ENCODE data around the gene ZFP57. TPM values are rescaled to one million over a fixed set of nuclear protein-coding genes. Genes with fewer than 3 reads are reported as not detected.
A peak's percentile ranks its signal among the peaks of the same experiment; 100 is the strongest.

Gene ZFP57
- total and polyA plus RNA-seq, 7 donors: 0.03 TPM; not detected in 6

DNA sequence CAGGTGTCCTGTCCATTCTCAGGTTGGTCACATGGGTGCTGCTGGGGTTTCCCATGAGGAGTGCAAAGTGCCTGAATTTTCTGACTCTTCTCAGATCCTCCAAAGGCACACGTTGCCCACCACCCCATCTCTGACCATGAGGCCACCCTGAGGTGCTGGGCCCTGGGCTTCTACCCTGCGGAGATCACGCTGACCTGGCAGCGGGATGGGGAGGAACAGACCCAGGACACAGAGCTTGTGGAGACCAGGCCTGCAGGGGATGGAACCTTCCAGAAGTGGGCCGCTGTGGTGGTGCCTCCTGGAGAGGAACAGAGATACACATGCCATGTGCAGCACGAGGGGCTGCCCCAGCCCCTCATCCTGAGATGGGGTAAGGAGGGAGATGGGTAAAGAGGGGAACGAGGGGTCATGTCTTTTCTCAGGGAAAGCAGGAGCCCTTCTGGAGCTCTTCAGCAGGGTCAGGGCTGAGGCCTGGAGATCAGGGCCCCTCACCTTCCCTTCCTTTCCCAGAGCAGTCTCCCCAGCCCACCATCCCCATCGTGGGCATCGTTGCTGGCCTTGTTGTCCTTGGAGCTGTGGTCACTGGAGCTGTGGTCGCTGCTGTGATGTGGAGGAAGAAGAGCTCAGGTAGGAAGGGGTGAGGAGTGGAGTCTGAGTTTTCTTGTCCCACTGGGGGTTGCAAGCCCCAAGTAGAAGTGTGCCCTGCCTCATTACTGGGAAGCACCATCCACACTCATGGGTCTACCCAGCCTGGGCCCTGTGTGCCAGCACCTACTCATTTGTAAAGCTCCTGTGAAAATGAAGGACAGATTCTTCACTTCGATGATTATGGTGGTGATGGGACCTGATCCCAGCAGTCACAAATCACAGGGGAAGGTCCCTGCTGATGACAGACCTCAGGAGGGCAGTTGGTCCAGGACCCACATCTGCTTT is 44.3 kb upstream of the ZFP57 start:
- H3K4me3 ChIP-seq: peak overlapping the region in 1 of 4 donors; percentile 86
- intact Hi-C loops (cut with DNase I): loop anchor here (10.0 kb wide), 1 partner anchor 600 kb away; the partner anchor contains the start of gene TRIM39
- H3K9me3 ChIP-seq: no peaks in the 10 kb centered on the region
- TF ChIP-seq EP300 (IDR thresholded peaks at IDR 0.05): no peak
- TF ChIP-seq POLR2A (IDR thresholded peaks at IDR 0.05): no peak
- no peak for TF ChIP-seq POLR2AphosphoS5 (IDR thresholded peaks at IDR 0.05)
- TF ChIP-seq, protein P1, sequence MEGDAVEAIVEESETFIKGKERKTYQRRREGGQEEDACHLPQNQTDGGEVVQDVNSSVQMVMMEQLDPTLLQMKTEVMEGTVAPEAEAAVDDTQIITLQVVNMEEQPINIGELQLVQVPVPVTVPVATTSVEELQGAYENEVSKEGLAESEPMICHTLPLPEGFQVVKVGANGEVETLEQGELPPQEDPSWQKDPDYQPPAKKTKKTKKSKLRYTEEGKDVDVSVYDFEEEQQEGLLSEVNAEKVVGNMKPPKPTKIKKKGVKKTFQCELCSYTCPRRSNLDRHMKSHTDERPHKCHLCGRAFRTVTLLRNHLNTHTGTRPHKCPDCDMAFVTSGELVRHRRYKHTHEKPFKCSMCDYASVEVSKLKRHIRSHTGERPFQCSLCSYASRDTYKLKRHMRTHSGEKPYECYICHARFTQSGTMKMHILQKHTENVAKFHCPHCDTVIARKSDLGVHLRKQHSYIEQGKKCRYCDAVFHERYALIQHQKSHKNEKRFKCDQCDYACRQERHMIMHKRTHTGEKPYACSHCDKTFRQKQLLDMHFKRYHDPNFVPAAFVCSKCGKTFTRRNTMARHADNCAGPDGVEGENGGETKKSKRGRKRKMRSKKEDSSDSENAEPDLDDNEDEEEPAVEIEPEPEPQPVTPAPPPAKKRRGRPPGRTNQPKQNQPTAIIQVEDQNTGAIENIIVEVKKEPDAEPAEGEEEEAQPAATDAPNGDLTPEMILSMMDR (IDR thresholded peaks at IDR 0.05): no peak
- H3K27ac ChIP-seq: no peak overlapping the region
- peaks cover 0 to 27% (median 7%) of the 10 kb centered on the region in 4 donors for H3K36me3 ChIP-seq
- WGBS, 2 donors: 87 to 92% methylated on average over 11 of the region's 11 CpGs
- peaks cover 0 to 20% (median 8%) of the 10 kb centered on the region in 4 donors for H3K4me1 ChIP-seq
- no peak for DNase-seq
- H3K27me3 ChIP-seq: no peaks in the 10 kb centered on the region

DNA sequence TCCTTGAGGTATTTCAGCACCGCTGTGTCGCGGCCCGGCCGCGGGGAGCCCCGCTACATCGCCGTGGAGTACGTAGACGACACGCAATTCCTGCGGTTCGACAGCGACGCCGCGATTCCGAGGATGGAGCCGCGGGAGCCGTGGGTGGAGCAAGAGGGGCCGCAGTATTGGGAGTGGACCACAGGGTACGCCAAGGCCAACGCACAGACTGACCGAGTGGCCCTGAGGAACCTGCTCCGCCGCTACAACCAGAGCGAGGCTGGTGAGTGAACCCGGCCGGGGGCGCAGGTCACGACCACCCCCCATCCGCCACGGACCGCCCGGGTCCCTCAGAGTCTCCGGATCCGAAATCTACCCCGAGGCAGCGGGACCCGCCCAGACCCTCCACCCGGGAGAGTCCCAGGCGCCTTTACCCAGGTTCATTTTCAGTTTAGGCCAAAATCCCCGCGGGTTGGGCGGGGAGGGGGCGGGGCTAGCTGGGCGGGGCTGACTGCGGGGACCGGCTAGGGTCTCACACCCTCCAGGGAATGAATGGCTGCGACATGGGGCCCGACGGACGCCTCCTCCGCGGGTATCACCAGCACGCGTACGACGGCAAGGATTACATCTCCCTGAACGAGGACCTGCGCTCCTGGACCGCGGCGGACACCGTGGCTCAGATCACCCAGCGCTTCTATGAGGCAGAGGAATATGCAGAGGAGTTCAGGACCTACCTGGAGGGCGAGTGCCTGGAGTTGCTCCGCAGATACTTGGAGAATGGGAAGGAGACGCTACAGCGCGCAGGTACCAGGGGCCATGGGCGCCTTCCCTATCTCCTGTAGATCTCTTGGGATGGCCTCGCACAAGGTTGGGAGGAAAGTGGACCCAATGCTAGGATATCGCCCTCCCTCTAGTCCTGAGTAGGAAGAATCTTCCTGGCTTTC is 43.0 kb upstream of the ZFP57 start:
- DNase-seq: no peak
- H3K27ac ChIP-seq: peak overlapping the region; percentile 84 to 86 (median 85)
- 8 to 17% methylated on average over 76 of the region's 76 CpGs for WGBS, 2 donors
- peak overlapping the region; percentile 67 to 89 (median 80) for H3K4me3 ChIP-seq
- intact Hi-C loops (cut with DNase I): loop anchor here (10.0 kb wide), 1 partner anchor 601 kb away; the partner anchor contains the start of gene TRIM39
- peaks cover 0 to 20% (median 8%) of the 10 kb centered on the region in 4 donors for H3K4me1 ChIP-seq
- H3K27me3 ChIP-seq: no peaks in the 10 kb centered on the region
- H3K36me3 ChIP-seq: peaks cover 0 to 27% (median 7%) of the 10 kb centered on the region in 4 donors
- no peak for TF ChIP-seq POLR2AphosphoS5 (IDR thresholded peaks at IDR 0.05)
- no peak for TF ChIP-seq POLR2A (IDR thresholded peaks at IDR 0.05)
- H3K9me3 ChIP-seq: no peaks in the 10 kb centered on the region

GRCh38 chr6:29723262-29723665 is 42.3 kb upstream of the ZFP57 start, which contains the start of gene HLA-F:
TSS of gene HLA-F (plus strand) at chr6:29723434. CDS start at chr6:29723464, 30 bp downstream.
- DNase-seq: peak; percentile 95
- intact Hi-C loops (cut with DNase I): loop anchor here (10.0 kb wide), 1 partner anchor 602 kb away; the partner anchor contains the start of gene TRIM39
- TF ChIP-seq EP300 (IDR thresholded peaks at IDR 0.05) (no peak), POLR2AphosphoS5 (IDR thresholded peaks at IDR 0.05) (peak; percentile 74 to 84 (median 80))
- Histone ChIP-seq H3K9me3 (no peaks in the 10 kb centered on the region), H3K27ac (peak within 1 kb of the TSS; percentile 84 to 86 (median 85)), H3K4me1 (peaks cover 0 to 20% (median 8%) of the 10 kb centered on the region in 4 donors), H3K4me3 (peak within 1 kb of the TSS; percentile 67 to 89 (median 80)), H3K27me3 (no peaks in the 10 kb centered on the region), H3K36me3 (peaks cover 0 to 26% (median 7%) of the 10 kb centered on the region in 4 donors)
- WGBS, 2 donors: 0 to 1% methylated on average over 26 of the region's 26 CpGs

DNA sequence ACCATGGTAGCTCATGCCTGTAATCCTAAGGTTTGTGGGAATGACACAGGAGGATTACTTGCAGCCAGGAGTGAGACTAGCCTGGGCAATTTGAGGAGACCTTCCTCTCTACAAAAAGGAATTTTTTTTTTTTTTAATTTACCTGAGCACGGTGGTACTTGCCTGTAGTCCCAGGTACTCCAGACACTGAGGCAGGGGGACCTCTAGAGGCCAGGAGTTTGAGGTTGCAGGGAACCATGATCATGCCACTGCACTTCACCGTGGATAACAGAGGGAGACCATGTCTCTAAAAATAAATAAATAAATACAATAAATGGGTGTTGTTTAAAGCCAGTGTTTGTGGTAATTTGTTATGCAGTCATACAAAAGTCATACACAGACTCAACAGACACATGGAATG is 39.9 kb upstream of the ZFP57 start:
- Histone ChIP-seq H3K9me3 (no peaks in the 10 kb centered on the region), H3K27ac (no peak overlapping the region), H3K27me3 (no peaks in the 10 kb centered on the region), H3K4me3 (no peak overlapping the region), H3K4me1 (peaks cover 0 to 18% (median 8%) of the 10 kb centered on the region in 4 donors), H3K36me3 (peaks cover 0 to 6% (median 1%) of the 10 kb centered on the region in 4 donors)
- intact Hi-C loops (cut with DNase I): loop anchor here (10.0 kb wide), 1 partner anchor 604 kb away; the partner anchor contains the start of gene TRIM39
- DNase-seq: no peak
- 10 to 28% methylated on average over 2 of the region's 2 CpGs for WGBS, 2 donors
- TF ChIP-seq POLR2AphosphoS5 (IDR thresholded peaks at IDR 0.05): no peak
- TF ChIP-seq EP300 (IDR thresholded peaks at IDR 0.05): no peak
- TF ChIP-seq, protein P1 (IDR thresholded peaks at IDR 0.05): no peak
- no peak for TF ChIP-seq POLR2A (IDR thresholded peaks at IDR 0.05)

DNA sequence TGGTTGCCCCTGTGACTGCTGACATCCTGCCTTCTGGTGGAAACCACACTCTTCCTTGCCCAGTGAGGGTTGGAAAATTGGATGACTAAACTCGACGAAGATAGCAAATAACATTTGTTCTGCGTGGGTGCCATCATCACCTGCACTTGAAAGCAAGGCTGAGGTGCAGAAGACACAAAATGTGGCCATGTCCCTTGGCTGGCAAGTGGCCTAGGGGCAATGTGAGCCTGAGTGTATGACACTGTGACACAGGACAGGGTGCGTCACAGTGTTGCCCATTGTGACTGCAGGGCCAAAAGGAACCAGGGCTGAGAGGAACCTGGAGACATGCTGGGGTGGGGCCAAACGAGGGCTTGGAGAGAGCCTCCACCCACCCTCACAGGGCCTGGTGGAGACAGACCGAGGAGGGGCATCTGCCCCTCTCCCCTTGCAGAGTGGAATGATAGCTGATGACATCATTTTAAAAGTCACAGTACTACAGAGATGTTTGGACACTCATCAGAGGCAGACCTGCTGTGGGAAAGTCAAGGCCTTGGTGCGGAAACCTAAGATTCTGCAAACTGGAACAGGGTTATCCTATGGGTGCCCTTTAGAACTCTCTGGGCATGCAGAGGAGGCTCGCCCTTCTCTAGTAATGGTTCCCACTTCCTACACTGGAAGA is 29.5 kb upstream of the ZFP57 start:
- Histone ChIP-seq H3K4me1 (no peaks in the 10 kb centered on the region), H3K9me3 (no peaks in the 10 kb centered on the region), H3K27ac (no peak overlapping the region), H3K4me3 (no peak overlapping the region), H3K27me3 (peaks cover 0 to 11% (median 0%) of the 10 kb centered on the region in 3 donors), H3K36me3 (no peaks in the 10 kb centered on the region)
- 80 to 84% methylated on average over 8 of the region's 8 CpGs for WGBS, 2 donors
- TF ChIP-seq POLR2A (IDR thresholded peaks at IDR 0.05): no peak
- no peak for TF ChIP-seq EP300 (IDR thresholded peaks at IDR 0.05)
- TF ChIP-seq, protein P1 (IDR thresholded peaks at IDR 0.05): no peak
- TF ChIP-seq POLR2AphosphoS5 (IDR thresholded peaks at IDR 0.05): no peak
- no peak for DNase-seq
- intact Hi-C loops (cut with DNase I): no loop called here
